KOPT-K1 (cell line): Measurements from ENCODE around the gene RSPRY1.
"Not testable (repeated sequence)": the region's sequence is repeated elsewhere in the genome, so short reads cannot be mapped to it uniquely, and the experiment has no call there.

ENCODE experiments used
- H3K27ac ChIP-seq: fragments of 200-600 bp; sonication (generic); 2 replicates; pipeline ENCODE4 v1.5.1; 2016; ENCODE audit warnings: antibody characterized with exemption, mild to moderate bottlenecking, low read depth, low read length; ENCODE audit not compliant: poor library complexity, severe bottlenecking
- H3K36me3 ChIP-seq: fragments of 200-600 bp; sonication (generic); 2 replicates; pipeline ENCODE4 v1.5.1; 2017; ENCODE audit warnings: antibody characterized with exemption, mild to moderate bottlenecking, low read length, moderate library complexity; ENCODE audit not compliant: insufficient read depth
- H3K9me3 ChIP-seq: fragments of 200-600 bp; sonication (generic); 2 replicates; pipeline ENCODE4 v1.5.1; 2017; ENCODE audit warnings: antibody characterized with exemption, low read length, mild to moderate bottlenecking; ENCODE audit not compliant: insufficient read depth, poor library complexity, severe bottlenecking

Gene RSPRY1

GRCh38 chr16:57187902-57188710, 2.0 kb downstream of the RSPRY1 start:
- not testable (repeated sequence) for H3K9me3 ChIP-seq
- peaks cover 11% of the 10 kb centered on the region for H3K36me3 ChIP-seq
- H3K27ac ChIP-seq: peak overlapping the region; percentile 72

GRCh38 chr16:57188711-57189002, 2.5 kb downstream of the RSPRY1 start:
- no peak overlapping the region for H3K27ac ChIP-seq
- no peaks in the 10 kb centered on the region for H3K9me3 ChIP-seq
- H3K36me3 ChIP-seq: peaks cover 11% of the 10 kb centered on the region

DNA sequence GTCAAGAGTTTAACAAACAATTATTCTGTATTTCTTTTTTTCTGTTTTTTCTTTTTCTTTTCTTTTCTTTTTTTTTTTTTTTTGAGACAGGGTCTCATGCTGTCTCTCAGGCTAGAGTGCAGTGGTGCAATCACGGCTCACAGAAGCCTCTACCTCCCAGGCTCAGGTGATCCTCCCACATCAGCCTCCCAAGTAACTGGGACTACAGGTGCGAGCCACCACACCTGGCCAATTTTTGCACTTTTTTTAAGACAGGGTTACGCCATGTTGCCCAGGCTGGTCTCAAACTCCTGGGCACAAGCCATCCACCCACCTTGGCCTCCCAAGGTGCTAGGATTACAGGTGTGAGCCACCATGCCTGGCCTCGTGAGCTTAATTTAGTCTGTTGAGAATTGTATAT, 3.4 kb downstream of the RSPRY1 start:
- not testable (repeated sequence) for H3K9me3 ChIP-seq, H3K27ac ChIP-seq
- peaks cover 11% of the 10 kb centered on the region for H3K36me3 ChIP-seq

GRCh38 chr16:57190136-57190535, 4.0 kb downstream of the RSPRY1 start:
- Histone ChIP-seq H3K27ac (no peak overlapping the region), H3K9me3 (no peaks in the 10 kb centered on the region), H3K36me3 (peaks cover 11% of the 10 kb centered on the region)

GRCh38 chr16:57191056-57191571, 5.0 kb downstream of the RSPRY1 start:
- Histone ChIP-seq H3K9me3 (no peaks in the 10 kb centered on the region), H3K27ac (no peak overlapping the region), H3K36me3 (peaks cover 11% of the 10 kb centered on the region)

DNA sequence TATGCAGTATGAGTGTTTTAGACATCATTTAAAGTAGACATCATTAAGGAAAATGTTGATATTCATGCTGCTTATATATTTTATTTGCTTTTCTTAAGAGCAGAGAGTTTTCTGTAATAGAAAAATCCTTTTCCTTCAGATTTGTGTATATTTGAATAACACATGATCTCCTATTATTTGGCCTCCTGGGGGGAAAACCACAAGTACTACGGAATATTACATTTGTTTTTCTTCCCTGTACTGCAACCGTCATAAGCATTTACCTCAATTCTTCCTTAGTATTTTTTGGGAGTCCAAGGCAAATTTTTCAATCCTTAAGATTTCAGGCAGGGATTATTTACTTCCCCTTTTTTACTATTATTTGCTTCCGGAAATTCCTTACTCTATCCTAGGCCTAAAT, 6.0 kb downstream of the RSPRY1 start:
- H3K36me3 ChIP-seq: peaks cover 11% of the 10 kb centered on the region
- no peak overlapping the region for H3K27ac ChIP-seq
- no peaks in the 10 kb centered on the region for H3K9me3 ChIP-seq

DNA sequence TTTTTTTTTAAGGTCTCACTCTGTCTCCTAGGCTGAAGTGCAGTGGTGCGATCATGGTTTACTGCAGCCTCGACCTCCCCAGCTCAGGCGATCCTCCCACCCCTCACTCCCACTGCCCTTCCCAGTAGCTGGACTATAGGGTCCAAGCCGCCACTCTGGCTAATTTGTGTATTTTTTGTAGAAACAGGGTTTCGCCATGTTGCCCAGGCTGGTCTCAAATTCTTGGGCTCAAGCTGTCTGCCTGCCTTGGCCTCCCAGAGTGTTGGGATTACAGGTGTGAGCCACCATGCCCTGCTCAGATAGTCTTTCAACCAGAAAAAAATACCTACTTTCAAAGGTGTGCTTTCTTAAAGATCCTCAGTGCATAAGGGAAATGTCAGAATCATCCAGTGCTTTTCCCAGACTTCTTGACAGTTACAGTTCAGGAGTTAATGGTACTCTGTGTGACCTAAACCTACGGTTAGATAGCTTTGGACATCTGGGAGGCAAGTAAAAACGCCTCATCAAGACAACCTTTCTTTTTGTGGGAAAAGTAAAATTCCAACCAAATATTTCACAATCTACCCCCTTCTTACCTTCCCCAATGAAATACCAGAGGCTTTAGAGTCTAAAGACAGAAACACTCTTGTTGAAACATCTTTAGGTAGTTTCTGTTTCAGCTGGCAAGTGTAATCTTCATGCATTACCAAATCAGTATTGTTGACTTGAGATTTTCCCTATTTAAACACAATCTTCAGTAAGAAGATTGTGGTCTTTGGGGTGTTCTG, 6.8 kb downstream of the RSPRY1 start:
- Histone ChIP-seq H3K9me3 (no peaks in the 10 kb centered on the region), H3K36me3 (peaks cover 11% of the 10 kb centered on the region), H3K27ac (no peak overlapping the region)

DNA sequence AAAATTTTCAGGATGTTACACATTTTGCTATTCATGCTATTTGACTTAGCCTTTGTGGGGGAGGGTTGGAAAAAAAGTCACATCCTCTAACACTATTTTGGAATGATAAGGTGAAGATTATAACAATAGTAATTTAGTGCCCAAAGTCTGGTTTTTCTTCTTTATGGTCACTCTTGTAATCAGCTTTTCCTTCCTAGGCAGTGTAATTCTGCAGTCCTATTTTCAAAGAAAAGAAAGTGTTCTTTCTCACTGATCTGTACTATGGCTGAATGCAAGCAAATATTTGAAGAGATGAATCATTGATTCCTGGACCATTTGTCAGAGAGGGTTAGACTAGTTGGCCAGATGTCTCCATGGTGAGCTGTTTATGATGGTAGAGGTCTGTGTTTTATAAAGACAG, 8.4 kb downstream of the RSPRY1 start:
- Histone ChIP-seq H3K36me3 (peaks cover 7% of the 10 kb centered on the region), H3K27ac (no peak overlapping the region), H3K9me3 (no peaks in the 10 kb centered on the region)

GRCh38 chr16:57196286-57196685, 10.2 kb downstream of the RSPRY1 start:
- Histone ChIP-seq H3K9me3 (no peaks in the 10 kb centered on the region), H3K27ac (no peak overlapping the region), H3K36me3 (no peaks in the 10 kb centered on the region)

- Histone ChIP-seq H3K36me3 (no peaks in the 10 kb centered on the region), H3K27ac (no peak overlapping the region)
Observed at GRCh38 chr16:57196753-57197152, 10.6 kb downstream of the RSPRY1 start.

GRCh38 chr16:57200321-57200720, 14.2 kb downstream of the RSPRY1 start:
- H3K36me3 ChIP-seq: peaks cover 12% of the 10 kb centered on the region
- H3K27ac ChIP-seq, H3K9me3 ChIP-seq: not testable (repeated sequence)

More at GRCh38 chr16:57196753-57197152, 10.6 kb downstream of the RSPRY1 start:
- no peaks in the 10 kb centered on the region for H3K9me3 ChIP-seq

- peaks cover 18% of the 10 kb centered on the region for H3K36me3 ChIP-seq
- H3K27ac ChIP-seq, H3K9me3 ChIP-seq: not testable (repeated sequence)
Observed at GRCh38 chr16:57200926-57201325, 14.8 kb downstream of the RSPRY1 start.

- no peaks in the 10 kb centered on the region for H3K9me3 ChIP-seq
- H3K36me3 ChIP-seq: peaks cover 31% of the 10 kb centered on the region
- H3K27ac ChIP-seq: no peak overlapping the region
Observed at GRCh38 chr16:57202095-57202886, 16.2 kb downstream of the RSPRY1 start.

- Histone ChIP-seq H3K27ac (no peak overlapping the region), H3K9me3 (no peaks in the 10 kb centered on the region), H3K36me3 (peaks cover 40% of the 10 kb centered on the region)
Observed at GRCh38 chr16:57203451-57203850, 17.3 kb downstream of the RSPRY1 start.

DNA sequence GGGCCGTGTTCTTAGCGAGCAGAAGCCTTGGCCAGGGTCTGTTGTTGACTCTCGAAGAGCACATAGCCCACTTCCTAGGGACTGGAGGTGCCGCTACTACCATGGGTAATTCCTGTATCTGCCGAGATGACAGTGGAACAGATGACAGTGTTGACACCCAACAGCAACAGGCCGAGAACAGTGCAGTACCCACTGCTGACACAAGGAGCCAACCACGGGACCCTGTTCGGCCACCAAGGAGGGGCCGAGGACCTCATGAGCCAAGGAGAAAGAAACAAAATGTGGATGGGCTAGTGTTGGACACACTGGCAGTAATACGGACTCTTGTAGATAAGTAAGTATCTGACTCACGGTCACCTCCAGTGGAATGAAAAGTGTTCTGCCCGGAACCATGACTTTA, 18.5 kb downstream of the RSPRY1 start:
- Histone ChIP-seq H3K9me3 (no peaks in the 10 kb centered on the region), H3K36me3 (peaks cover 52% of the 10 kb centered on the region), H3K27ac (no peak overlapping the region)
